ENCODE measurements around the gene PHKB. TPM values are rescaled to one million over a fixed set of nuclear protein-coding genes. Genes with fewer than 3 reads are reported as not detected.

The PHKB gene
- total RNA-seq, 1 experiment from 2014 or later: 38.8 TPM

DNA sequence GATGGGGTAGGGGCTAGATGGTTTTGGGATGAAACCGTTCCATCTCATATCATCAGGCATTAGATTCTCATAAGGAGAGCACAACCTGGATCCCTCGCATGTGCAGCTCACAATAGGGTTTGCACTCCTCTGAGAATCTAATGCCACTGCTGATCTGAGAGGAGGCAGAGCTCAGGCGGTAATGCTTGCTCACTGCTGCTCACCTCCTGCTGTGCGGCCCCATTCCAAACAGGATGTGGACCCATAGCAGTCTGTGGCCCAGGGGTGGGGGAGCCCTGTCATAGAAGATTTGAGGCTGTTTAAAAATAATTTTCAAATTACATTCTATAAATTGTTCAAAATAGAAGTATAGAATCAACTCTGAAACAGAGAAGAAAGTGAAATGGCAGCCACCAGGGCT is 50.8 kb downstream of the PHKB start:
- Histone ChIP-seq H3K23me2 (ENCODE audit: insufficient read length, low read depth, low read length, poor library complexity, severe bottlenecking) (no peaks in the 10 kb centered on the region), H3K23ac (ENCODE audit: insufficient read length, low read depth, low read length) (no peak overlapping the region), H3K14ac (ENCODE audit: insufficient read depth, low read length) (no peak overlapping the region), H4K8ac (replicated peaks; ENCODE audit: insufficient read length, low read depth, low read length) (no peak overlapping the region), H3K27ac (ENCODE audit: insufficient read length, low read depth, low read length) (no peak overlapping the region), H2BK15ac (ENCODE audit: low read depth, low read length) (no peak overlapping the region), H2AK5ac (ENCODE audit: insufficient read length, low read length) (no peak overlapping the region), H3T11ph (ENCODE audit: low read length) (no peak overlapping the region), H2BK20ac (ENCODE audit: low read depth, low read length, poor library complexity, severe bottlenecking) (no peak overlapping the region), H3K4ac (ENCODE audit: low read depth, low read length) (no peak overlapping the region), H2BK5ac (ENCODE audit: insufficient read length, low read length) (no peak overlapping the region), H3K9ac (ENCODE audit: extremely low read depth, insufficient read length, low read length) (no peak overlapping the region), H3K56ac (ENCODE audit: insufficient read length, low read depth, low read length) (no peak overlapping the region), H2AFZ (ENCODE audit: low read length) (no peak overlapping the region), H3K79me1 (ENCODE audit: insufficient read depth, low read depth, low read length, poor library complexity, severe bottlenecking) (no peaks in the 10 kb centered on the region), H2BK120ac (ENCODE audit: low read depth, low read length, poor library complexity, severe bottlenecking) (no peak overlapping the region), H3K9me3 (ENCODE audit: control insufficient read depth, low read depth, low read length) (no peaks in the 10 kb centered on the region), H3K4me1 (ENCODE audit: insufficient read depth, low read length) (no peaks in the 10 kb centered on the region), H3K18ac (ENCODE audit: insufficient read length, low read depth, low read length) (no peak overlapping the region), H3K79me2 (ENCODE audit: insufficient read depth, low read length) (no peaks in the 10 kb centered on the region), H3K27me3 (ENCODE audit: insufficient read depth, low read length) (no peaks in the 10 kb centered on the region), H2BK12ac (ENCODE audit: insufficient read length, low read depth, low read length) (no peak overlapping the region), H3K4me2 (ENCODE audit: insufficient read depth, insufficient read length, low read length) (no peak overlapping the region), H4K91ac (ENCODE audit: insufficient read length, low read depth, low read length) (no peak overlapping the region), H4K20me1 (ENCODE audit: control insufficient read depth, insufficient read depth, insufficient read length) (no peaks in the 10 kb centered on the region), H4K5ac (ENCODE audit: insufficient read length, low read depth, low read length) (no peak overlapping the region)
- no peak for DNase-seq
- Mint-ChIP-seq H3K9me3 (no peaks in the 10 kb centered on the region), H3K27me3 (ENCODE audit: low read depth) (no peaks in the 10 kb centered on the region), H3K27ac (no peak overlapping the region; a peak in 1 of 7 replicates), H3K36me3 (ENCODE audit: insufficient read depth in 1 of 3, low read depth in 3 of 3) (peaks cover 1 to 8% (median 4%) of the 10 kb centered on the region in 3 experiments; a peak in 6 of 7 replicates), H3K4me1 (peaks cover 3 to 5% of the 10 kb centered on the region in 2 experiments; a peak in 2 of 4 replicates), H3K4me3 (no peak overlapping the region)
- WGBS (ENCODE audit: extremely low coverage, insufficient read length, low lambda C conversion rate): no CpG with 5 or more reads among the region's 4 CpGs
- TF ChIP-seq, protein P1, sequence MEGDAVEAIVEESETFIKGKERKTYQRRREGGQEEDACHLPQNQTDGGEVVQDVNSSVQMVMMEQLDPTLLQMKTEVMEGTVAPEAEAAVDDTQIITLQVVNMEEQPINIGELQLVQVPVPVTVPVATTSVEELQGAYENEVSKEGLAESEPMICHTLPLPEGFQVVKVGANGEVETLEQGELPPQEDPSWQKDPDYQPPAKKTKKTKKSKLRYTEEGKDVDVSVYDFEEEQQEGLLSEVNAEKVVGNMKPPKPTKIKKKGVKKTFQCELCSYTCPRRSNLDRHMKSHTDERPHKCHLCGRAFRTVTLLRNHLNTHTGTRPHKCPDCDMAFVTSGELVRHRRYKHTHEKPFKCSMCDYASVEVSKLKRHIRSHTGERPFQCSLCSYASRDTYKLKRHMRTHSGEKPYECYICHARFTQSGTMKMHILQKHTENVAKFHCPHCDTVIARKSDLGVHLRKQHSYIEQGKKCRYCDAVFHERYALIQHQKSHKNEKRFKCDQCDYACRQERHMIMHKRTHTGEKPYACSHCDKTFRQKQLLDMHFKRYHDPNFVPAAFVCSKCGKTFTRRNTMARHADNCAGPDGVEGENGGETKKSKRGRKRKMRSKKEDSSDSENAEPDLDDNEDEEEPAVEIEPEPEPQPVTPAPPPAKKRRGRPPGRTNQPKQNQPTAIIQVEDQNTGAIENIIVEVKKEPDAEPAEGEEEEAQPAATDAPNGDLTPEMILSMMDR (conservative IDR thresholded peaks at IDR 0.05): no peak
